WI38 (cell line): Measurements from ENCODE around the gene GRID1.

Source experiments
- H3K4me3 ChIP-seq: 2 replicates; pipeline ENCODE4 v1.5.1; 2011; ENCODE audit warnings: low read depth, mild to moderate bottlenecking, control low read depth, low read length
- CTCF ChIP-seq: IDR thresholded peaks from 2 replicates; pipeline ENCODE4 v1.5.1; 2012; ENCODE audit warnings: low read depth, mild to moderate bottlenecking, control low read depth, low read length

The GRID1 gene

GRCh38 chr10:86410542-86411124, 44.0 kb upstream of the GRID1 start:
- no peak for TF ChIP-seq CTCF
- H3K4me3 ChIP-seq: no peak overlapping the region

- no peak for TF ChIP-seq CTCF
- no peak overlapping the region for H3K4me3 ChIP-seq
Measured at GRCh38 chr10:86409183-86409582, 42.6 kb upstream of the GRID1 start.

GRCh38 chr10:86403183-86403797, 36.7 kb upstream of the GRID1 start:
- no peak for TF ChIP-seq CTCF

GRCh38 chr10:86402283-86402941, 35.8 kb upstream of the GRID1 start:
- H3K4me3 ChIP-seq: no peak overlapping the region
- no peak for TF ChIP-seq CTCF

More at GRCh38 chr10:86403183-86403797, 36.7 kb upstream of the GRID1 start:
- H3K4me3 ChIP-seq: no peak overlapping the region

GRCh38 chr10:86401588-86402282, 35.1 kb upstream of the GRID1 start:
- H3K4me3 ChIP-seq: peak overlapping the region; percentile 70
- TF ChIP-seq CTCF: no peak

- TF ChIP-seq CTCF: no peak
Measured at GRCh38 chr10:86400705-86401587, 34.4 kb upstream of the GRID1 start.

More at GRCh38 chr10:86400705-86401587, 34.4 kb upstream of the GRID1 start:
- H3K4me3 ChIP-seq: peak overlapping the region; percentile 70
